CD14-positive monocyte (primary cell): ENCODE results near the gene ETS1. TPM values are rescaled to one million over a fixed set of nuclear protein-coding genes. Genes with fewer than 3 reads are reported as not detected.

Experiments used
- DNase-seq, 3 donors: peaks; one replicate each; pipeline ENCODE4 v3.0.0-alpha.2; 2011 to 2022
- H2AFZ ChIP-seq: 2 replicates; pipeline ENCODE4 v1.6.0; 2012; ENCODE audit warnings: mild to moderate bottlenecking, low read depth, low read length, inconsistent platforms; ENCODE audit not compliant: insufficient read depth, poor library complexity, severe bottlenecking
- H3K27ac ChIP-seq, 2 donors: 1 replicate in 1 of 2; 2 replicates in 1 of 2; pipeline ENCODE4 v1.5.1; 2012 to 2013; ENCODE audit warnings: low read length in 2 of 2, control low read depth in 1 of 2, inconsistent platforms in 1 of 2, low read depth in 1 of 2, mild to moderate bottlenecking in 1 of 2
- H3K27me3 ChIP-seq, 2 donors: one replicate each; pipeline versions ENCODE4 v1.6.0 to v1.6.1; 2011 to 2013; ENCODE audit warnings: low read length in 2 of 2; ENCODE audit not compliant: control insufficient read depth in 2 of 2, insufficient read depth in 2 of 2
- H3K36me3 ChIP-seq, 2 donors: replicated peaks in 1 of 2; 1 replicate in 1 of 2; 2 replicates in 1 of 2; pipeline versions ENCODE4 v1.5.1 to v1.6.1; 2012 to 2013; ENCODE audit warnings: low read length in 2 of 2, control low read depth in 1 of 2, inconsistent platforms in 1 of 2, mild to moderate bottlenecking in 1 of 2; ENCODE audit not compliant: insufficient read depth in 2 of 2, control insufficient read depth in 1 of 2
- H3K4me1 ChIP-seq, 2 donors: 1 replicate in 1 of 2; 2 replicates in 1 of 2; pipeline versions ENCODE4 v1.5.1 to v1.6.1; 2012 to 2013; ENCODE audit warnings: low read length in 2 of 2, control low read depth in 1 of 2, inconsistent platforms in 1 of 2, mild to moderate bottlenecking in 1 of 2, moderate library complexity in 1 of 2; ENCODE audit not compliant: insufficient read depth in 2 of 2, control insufficient read depth in 1 of 2
- H3K4me2 ChIP-seq: replicated peaks from 2 replicates; pipeline ENCODE3; 2012; ENCODE audit warnings: low read length, moderate library complexity, mild to moderate bottlenecking; ENCODE audit not compliant: poor library complexity, severe bottlenecking; ENCODE audit errors: extremely low read depth
- H3K4me3 ChIP-seq, 3 experiments: fragments of 200-600 bp in 1 of 3; sonication (generic) in 1 of 3; replicated peaks in 1 of 3; 1 replicate in 2 of 3; 2 replicates in 1 of 3; pipeline ENCODE4 v1.5.1; 2011 to 2013; ENCODE audit warnings: low read length in 3 of 3, mild to moderate bottlenecking in 3 of 3, control low read depth in 2 of 3, low read depth in 2 of 3, inconsistent platforms in 1 of 3, moderate library complexity in 1 of 3
- H3K79me2 ChIP-seq: 2 replicates; pipeline ENCODE4 v1.6.0; 2012; ENCODE audit warnings: mild to moderate bottlenecking, control low read depth, inconsistent platforms, low read length, moderate library complexity; ENCODE audit not compliant: insufficient read depth
- H3K9ac ChIP-seq: 2 replicates; pipeline ENCODE4 v1.6.0; 2017; ENCODE audit warnings: low read length, mild to moderate bottlenecking; ENCODE audit not compliant: insufficient read depth, poor library complexity, severe bottlenecking
- H3K9me3 ChIP-seq, 2 donors: replicated peaks in 1 of 2; 1 replicate in 1 of 2; 2 replicates in 1 of 2; pipeline versions ENCODE4 v1.5.1 to v1.6.1; 2012 to 2013; ENCODE audit warnings: low read length in 2 of 2, control low read depth in 1 of 2; ENCODE audit not compliant: control insufficient read depth in 1 of 2, insufficient read depth in 1 of 2
- H4K20me1 ChIP-seq: 2 replicates; pipeline ENCODE4 v1.6.0; 2012; ENCODE audit warnings: mild to moderate bottlenecking, low read length, control low read depth, moderate library complexity; ENCODE audit not compliant: insufficient read depth
- H3K27ac Mint-ChIP-seq, 7 donors: one replicate each; pipeline ENCODE4 v1.8.0; 2020; ENCODE audit warnings: mild to moderate bottlenecking in 7 of 7, mixed read lengths in 7 of 7, moderate library complexity in 6 of 7, inconsistent platforms in 2 of 7
- H3K27me3 Mint-ChIP-seq, 3 donors: one replicate each; pipeline ENCODE4 v1.8.0; 2021 to 2022; ENCODE audit warnings: low read depth in 3 of 3, mild to moderate bottlenecking in 3 of 3, mixed read lengths in 3 of 3, moderate library complexity in 3 of 3, inconsistent platforms in 1 of 3
- H3K36me3 Mint-ChIP-seq, 2 donors: one replicate each; pipeline ENCODE4 v1.8.0; 2020; ENCODE audit warnings: mixed read lengths in 2 of 2, inconsistent platforms in 1 of 2, mild to moderate bottlenecking in 1 of 2
- H3K4me1 Mint-ChIP-seq: one replicate; pipeline ENCODE4 v1.8.0; 2020; ENCODE audit warnings: mild to moderate bottlenecking, mixed read lengths
- H3K4me3 Mint-ChIP-seq, 2 donors: one replicate each; pipeline ENCODE4 v1.8.0; 2020; ENCODE audit warnings: mild to moderate bottlenecking in 2 of 2, mixed read lengths in 2 of 2, moderate library complexity in 1 of 2
- H3K9me3 Mint-ChIP-seq, 7 donors: one replicate each; pipeline ENCODE4 v1.8.0; 2020 to 2022; ENCODE audit warnings: mixed read lengths in 7 of 7, mild to moderate bottlenecking in 6 of 7, moderate library complexity in 6 of 7, inconsistent platforms in 2 of 7
- CTCF ChIP-seq: fragments of 200-600 bp; IDR thresholded peaks from one replicate; pipeline ENCODE4 v1.8.0; 2022; ENCODE audit warnings: antibody characterized with exemption, mild to moderate bottlenecking
- WGBS: methylation state at CpG from one replicate; pipeline ENCODE4 v1.1.5; 2013; ENCODE audit warnings: missing lambda C conversion rate; ENCODE audit not compliant: insufficient coverage; 5-methylcytosine and 5-hydroxymethylcytosine counted together
- intact Hi-C, 2 donors: fragments of 100-400 bp; cut with micrococcal nuclease; formaldehyde crosslinking; loops; one replicate each; pipeline versions ENCODE4 v1.15.0 to v1.15.1; 2023
- polyA plus RNA-seq, 3 donors: library from polyadenylated mRNA; depleted of rRNA in 1 of 3; unstranded in 2 of 3; stranded (reverse) in 1 of 3; fragments of 300-500 nt in 2 of 3; fragments of >200 nt in 1 of 3; fragmentation: Illumina TruSeq in 2 of 3; gene quantifications; 1 replicate in 2 of 3; 2 replicates in 1 of 3; pipeline ENCODE4 v1.2.3, GENCODE V29; 2012 to 2021

ETS1 gene
- polyA plus RNA-seq, 3 donors: 0.67 to 1.6 (median 1.6) TPM

GRCh38 chr11:128520206-128520887 lies 67.0 kb downstream of the ETS1 start:
- 100% methylated on average over 3 of the region's 7 CpGs for WGBS
- peaks cover 12 to 21% (median 15%) of the 10 kb centered on the region in 3 donors for H3K27me3 Mint-ChIP-seq
- H3K4me1 Mint-ChIP-seq: peaks cover 33% of the 10 kb centered on the region
- peak overlapping the region in 1 of 7 donors; percentile 52 for H3K27ac Mint-ChIP-seq
- H3K4me2 ChIP-seq: no peak overlapping the region
- no peak for DNase-seq
- H3K4me3 ChIP-seq: no peak overlapping the region
- intact Hi-C loops: loop anchor here in 1 of 2 donors (5.0 kb wide), 1 partner anchor 112 kb away; no protein-coding TSS in a partner anchor
- H3K27ac ChIP-seq: no peak overlapping the region
- no peaks in the 10 kb centered on the region for H3K36me3 ChIP-seq
- H3K4me3 Mint-ChIP-seq: peak overlapping the region in 1 of 2 donors; percentile 88
- H3K36me3 Mint-ChIP-seq: peaks cover 4 to 5% of the 10 kb centered on the region in 2 donors
- peaks cover 4% of the 10 kb centered on the region for H3K79me2 ChIP-seq
- peaks cover 0 to 12% of the 10 kb centered on the region in 2 donors for H3K27me3 ChIP-seq
- no peak overlapping the region for H2AFZ ChIP-seq
- H3K9me3 ChIP-seq: no peaks in the 10 kb centered on the region
- TF ChIP-seq CTCF: no peak
- peaks cover 0 to 2% (median 0%) of the 10 kb centered on the region in 7 donors for H3K9me3 Mint-ChIP-seq
- no peak overlapping the region for H3K9ac ChIP-seq
- H3K4me1 ChIP-seq: peaks cover 13 to 18% of the 10 kb centered on the region in 2 donors
- no peaks in the 10 kb centered on the region for H4K20me1 ChIP-seq

DNA sequence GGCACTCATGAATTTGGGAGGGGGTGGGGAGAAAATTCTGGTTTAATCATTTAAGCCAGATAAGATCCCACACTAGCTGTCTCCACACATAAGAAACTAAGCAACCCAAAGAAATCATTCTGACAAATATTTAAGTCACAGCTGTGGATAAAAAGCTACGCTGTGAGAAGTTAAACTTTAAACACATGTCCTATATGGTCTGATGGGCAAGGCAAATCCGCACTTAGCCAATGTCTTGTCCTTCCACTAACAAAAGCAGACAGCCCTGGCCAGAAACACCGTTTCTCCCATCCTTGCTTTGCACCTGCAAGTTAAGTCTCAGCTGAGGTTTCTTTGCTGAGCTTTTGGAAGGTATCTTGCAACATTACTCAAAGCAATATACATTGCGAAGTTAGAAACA lies 68.0 kb downstream of the ETS1 start:
- 91% methylated on average over 2 of the region's 4 CpGs for WGBS
- Mint-ChIP-seq H3K36me3 (peaks cover 4 to 5% of the 10 kb centered on the region in 2 donors), H3K9me3 (peaks cover 0 to 2% (median 0%) of the 10 kb centered on the region in 7 donors), H3K4me1 (peaks cover 33% of the 10 kb centered on the region), H3K27ac (no peak overlapping the region), H3K4me3 (peak overlapping the region in 1 of 2 donors; percentile 42), H3K27me3 (peaks cover 10 to 21% (median 15%) of the 10 kb centered on the region in 3 donors)
- Histone ChIP-seq H3K9me3 (no peaks in the 10 kb centered on the region), H3K27me3 (peaks cover 0 to 12% of the 10 kb centered on the region in 2 donors), H3K9ac (no peak overlapping the region), H3K36me3 (no peaks in the 10 kb centered on the region), H3K4me3 (no peak overlapping the region), H3K4me2 (no peak overlapping the region), H3K4me1 (peaks cover 13 to 18% of the 10 kb centered on the region in 2 donors), H3K27ac (no peak overlapping the region), H2AFZ (no peak overlapping the region), H4K20me1 (no peaks in the 10 kb centered on the region), H3K79me2 (peaks cover 4% of the 10 kb centered on the region)
- DNase-seq: no peak
- intact Hi-C loops: no loop called here
- TF ChIP-seq CTCF: no peak
